OCI-LY1 (cell line): ENCODE data around the gene RPL32.
A peak's percentile ranks its signal among the peaks of the same experiment; 100 is the strongest.

Experiments used
- H2AFZ ChIP-seq: fragments of 200-600 bp; sonication (generic), shearing (Covaris generic); 2 replicates; pipeline ENCODE4 v1.6.0; 2014; ENCODE audit warnings: antibody characterized with exemption, mild to moderate bottlenecking, low read length
- H3F3A ChIP-seq: fragments of 200-600 bp; sonication (generic), shearing (Covaris generic); 2 replicates; pipeline ENCODE4 v1.6.0; 2014; ENCODE audit warnings: mild to moderate bottlenecking, antibody characterized with exemption, low read length, moderate library complexity; ENCODE audit not compliant: insufficient read depth
- H3K27ac ChIP-seq: fragments of 200-600 bp; sonication (generic); 2 replicates; pipeline ENCODE4 v1.5.1; 2014; ENCODE audit warnings: low read length, mixed run types, mild to moderate bottlenecking, low read depth; ENCODE audit not compliant: poor library complexity, severe bottlenecking
- H3K27me3 ChIP-seq: fragments of 200-600 bp; sonication (generic); 2 replicates; pipeline ENCODE4 v1.6.0; 2014; ENCODE audit warnings: antibody characterized with exemption, mild to moderate bottlenecking, low read length, moderate library complexity; ENCODE audit not compliant: insufficient read depth
- H3K36me3 ChIP-seq: fragments of 200-600 bp; sonication (generic); 2 replicates; pipeline ENCODE4 v1.6.1; 2014; ENCODE audit warnings: mild to moderate bottlenecking, antibody characterized with exemption, low read length, moderate library complexity, mixed read lengths; ENCODE audit not compliant: insufficient read depth
- H3K4me1 ChIP-seq: fragments of 200-600 bp; sonication (generic); 2 replicates; pipeline ENCODE4 v1.5.1; 2014; ENCODE audit warnings: mild to moderate bottlenecking, low read length, moderate library complexity; ENCODE audit not compliant: insufficient read depth, severe bottlenecking
- H3K4me2 ChIP-seq: fragments of 200-600 bp; sonication (generic), shearing (Covaris generic); 2 replicates; pipeline ENCODE4 v1.6.1; 2014; ENCODE audit warnings: low read length
- H3K4me3 ChIP-seq: fragments of 200-600 bp; sonication (generic); 2 replicates; pipeline ENCODE4 v1.5.1; 2014; ENCODE audit warnings: low read length, low read depth, mild to moderate bottlenecking, mixed read lengths; ENCODE audit not compliant: poor library complexity, severe bottlenecking
- H3K79me2 ChIP-seq: fragments of 200-600 bp; shearing (Covaris generic); 2 replicates; pipeline ENCODE4 v1.6.1; 2016; ENCODE audit warnings: mixed run types, low read length, mixed read lengths; ENCODE audit not compliant: insufficient read depth
- H3K9ac ChIP-seq: fragments of 200-600 bp; sonication (generic), shearing (Covaris generic); 2 replicates; pipeline ENCODE4 v1.6.1; 2014; ENCODE audit warnings: mild to moderate bottlenecking, low read length, mixed read lengths
- H3K9me2 ChIP-seq: fragments of 200-600 bp; sonication (generic), shearing (Covaris generic); 2 replicates; pipeline ENCODE4 v1.6.1; 2014; ENCODE audit warnings: low read depth, mild to moderate bottlenecking, low read length, mixed read lengths
- H3K9me3 ChIP-seq: fragments of 200-600 bp; shearing (Covaris generic); 2 replicates; pipeline ENCODE4 v1.6.1; 2014; ENCODE audit warnings: low read length, mixed read lengths
- H4K20me1 ChIP-seq: fragments of 200-600 bp; sonication (generic), shearing (Covaris generic); 2 replicates; pipeline ENCODE4 v1.6.0; 2016; ENCODE audit warnings: mild to moderate bottlenecking, low read length; ENCODE audit not compliant: insufficient read depth
- EZH2 ChIP-seq: fragments of 200-600 bp; sonication (generic), shearing (Covaris generic); IDR thresholded peaks from 2 replicates; pipeline ENCODE4 v1.8.0; 2017; ENCODE audit warnings: borderline replicate concordance, mixed run types, mild to moderate bottlenecking, antibody characterized with exemption, low read length, moderate library complexity, mixed read lengths
- TF ChIP-seq, protein P1 (sequence below): fragments of 200-600 bp; sonication (generic), shearing (Covaris generic); IDR thresholded peaks from 2 replicates; pipeline ENCODE4 v1.5.1; 2017; ENCODE audit warnings: mild to moderate bottlenecking, antibody characterized with exemption, low read length, moderate library complexity, mixed read lengths

Gene RPL32

DNA sequence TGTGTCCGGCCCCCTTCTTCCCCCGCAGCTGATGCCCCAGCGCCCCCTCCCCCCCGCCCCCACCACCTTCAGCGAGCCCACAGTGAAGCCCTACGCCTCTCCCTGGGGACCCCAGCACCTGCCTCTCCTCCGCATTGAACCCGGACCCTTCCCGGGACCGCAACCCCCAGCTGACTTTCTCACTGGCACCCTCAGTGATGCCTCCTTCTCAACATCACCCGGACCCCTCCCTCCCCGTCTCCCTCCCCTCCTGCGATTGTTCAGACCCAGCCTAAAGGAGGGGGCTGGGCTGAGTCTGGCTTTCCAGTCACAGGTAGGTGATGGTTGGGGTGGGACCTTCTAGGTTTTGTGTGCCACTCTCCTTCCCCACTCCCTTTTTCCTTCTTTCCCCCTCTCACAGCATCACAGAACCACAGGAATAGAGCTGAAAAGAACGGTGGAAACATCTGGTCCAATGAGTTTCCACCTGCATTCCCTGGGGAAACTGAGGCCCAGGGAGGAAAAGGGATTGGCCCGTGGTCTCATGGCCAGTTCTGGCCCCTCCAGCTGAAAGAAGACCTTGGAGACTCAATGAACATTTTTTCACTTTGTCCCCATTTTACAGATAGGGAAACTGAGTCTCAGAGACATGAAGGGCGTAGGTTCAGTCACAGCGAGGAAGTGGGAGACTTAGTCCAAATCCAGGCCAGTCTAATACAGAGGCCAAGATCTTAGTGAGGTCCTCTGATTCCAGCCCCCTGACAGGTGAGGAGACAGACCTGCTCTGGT lies 44.1 kb downstream of the RPL32 start:
- TF ChIP-seq, protein P1, sequence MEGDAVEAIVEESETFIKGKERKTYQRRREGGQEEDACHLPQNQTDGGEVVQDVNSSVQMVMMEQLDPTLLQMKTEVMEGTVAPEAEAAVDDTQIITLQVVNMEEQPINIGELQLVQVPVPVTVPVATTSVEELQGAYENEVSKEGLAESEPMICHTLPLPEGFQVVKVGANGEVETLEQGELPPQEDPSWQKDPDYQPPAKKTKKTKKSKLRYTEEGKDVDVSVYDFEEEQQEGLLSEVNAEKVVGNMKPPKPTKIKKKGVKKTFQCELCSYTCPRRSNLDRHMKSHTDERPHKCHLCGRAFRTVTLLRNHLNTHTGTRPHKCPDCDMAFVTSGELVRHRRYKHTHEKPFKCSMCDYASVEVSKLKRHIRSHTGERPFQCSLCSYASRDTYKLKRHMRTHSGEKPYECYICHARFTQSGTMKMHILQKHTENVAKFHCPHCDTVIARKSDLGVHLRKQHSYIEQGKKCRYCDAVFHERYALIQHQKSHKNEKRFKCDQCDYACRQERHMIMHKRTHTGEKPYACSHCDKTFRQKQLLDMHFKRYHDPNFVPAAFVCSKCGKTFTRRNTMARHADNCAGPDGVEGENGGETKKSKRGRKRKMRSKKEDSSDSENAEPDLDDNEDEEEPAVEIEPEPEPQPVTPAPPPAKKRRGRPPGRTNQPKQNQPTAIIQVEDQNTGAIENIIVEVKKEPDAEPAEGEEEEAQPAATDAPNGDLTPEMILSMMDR = no peak
- TF ChIP-seq EZH2 = no peak
- Histone ChIP-seq H3K4me2 (peak overlapping the region; percentile 71; the same call in 1 of the 2 replicates), H3F3A (no peaks in the 10 kb centered on the region), H3K27ac (no peak overlapping the region), H3K4me3 (peak overlapping the region; percentile 60), H3K27me3 (peaks cover 6% of the 10 kb centered on the region; the same call in 1 of the 2 replicates), H3K9ac (no peak overlapping the region; the same call in 1 of the 2 replicates), H3K4me1 (peaks cover 4% of the 10 kb centered on the region), H4K20me1 (no peaks in the 10 kb centered on the region), H3K9me2 (no peaks in the 10 kb centered on the region), H3K79me2 (no peaks in the 10 kb centered on the region), H2AFZ (no peak overlapping the region), H3K9me3 (no peaks in the 10 kb centered on the region), H3K36me3 (no peaks in the 10 kb centered on the region)

DNA sequence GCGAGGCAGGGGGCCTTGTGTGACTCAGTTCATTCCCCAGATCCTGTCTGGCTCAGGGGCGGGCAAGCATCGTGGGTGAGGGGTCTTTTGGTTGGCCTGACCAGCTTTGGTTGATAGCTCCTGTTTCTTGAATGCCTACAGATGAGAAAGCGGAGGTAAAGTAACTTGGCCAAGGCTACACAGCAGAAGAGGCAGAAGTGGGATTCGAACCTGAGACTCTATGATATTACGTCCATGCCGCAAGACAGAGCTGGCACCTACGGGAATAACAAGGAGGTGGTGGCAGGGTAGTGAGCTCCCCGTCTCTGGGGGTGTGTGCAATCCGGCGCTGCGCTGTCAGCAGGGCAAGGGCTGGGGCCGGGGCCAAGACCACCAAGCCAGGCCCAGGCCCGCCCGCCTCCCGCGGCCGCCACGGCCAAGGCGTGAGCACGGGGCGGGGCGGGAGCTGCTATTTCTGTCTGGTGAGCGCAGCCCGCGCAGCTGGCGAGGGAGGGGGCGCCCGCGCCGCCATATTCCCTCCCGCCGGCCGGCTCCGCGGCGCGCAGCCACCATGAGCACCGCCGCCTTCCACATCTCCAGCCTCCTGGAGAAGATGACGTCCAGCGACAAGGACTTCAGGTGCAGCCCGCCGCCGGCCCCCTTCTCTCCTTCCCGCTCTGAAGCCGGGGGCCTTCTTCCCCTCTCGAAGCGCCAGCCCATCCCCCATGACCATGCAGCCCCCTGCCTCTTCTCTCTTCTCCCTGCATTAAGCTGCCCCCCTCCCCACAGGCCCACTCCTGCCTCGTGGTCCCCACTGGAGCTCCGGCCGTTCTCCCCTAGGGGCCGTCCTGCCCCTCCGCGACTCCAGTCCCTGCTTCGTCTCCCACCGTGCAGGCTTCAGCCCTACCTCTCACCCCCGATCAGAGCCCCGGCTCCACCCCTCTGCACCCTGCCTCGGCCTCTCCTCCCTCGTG lies 44.9 kb downstream of the RPL32 start, which contains the start of gene CAND2:
TSS of gene CAND2 (plus strand) at position 510 of the 953 bp plus-strand sequence. CDS start at position 551, 41 bp downstream.
- H3K27ac ChIP-seq = no peak within 1 kb of the TSS
- no peaks in the 10 kb centered on the region for H3K9me2 ChIP-seq
- H3K27me3 ChIP-seq = peaks cover 6% of the 10 kb centered on the region; the same call in 1 of the 2 replicates
- H3K79me2 ChIP-seq = no peaks in the 10 kb centered on the region
- no peaks in the 10 kb centered on the region for H3F3A ChIP-seq
- H2AFZ ChIP-seq = no peak within 1 kb of the TSS
- no peaks in the 10 kb centered on the region for H3K36me3 ChIP-seq
- no peaks in the 10 kb centered on the region for H4K20me1 ChIP-seq
- peak within 1 kb of the TSS; percentile 71 for H3K4me2 ChIP-seq
- H3K9ac ChIP-seq = peak within 1 kb of the TSS; percentile 54
- TF ChIP-seq EZH2 = no peak
- TF ChIP-seq, protein P1 = no peak
- H3K4me3 ChIP-seq = peak within 1 kb of the TSS; percentile 60
- H3K9me3 ChIP-seq = no peaks in the 10 kb centered on the region
- H3K4me1 ChIP-seq = peaks cover 4% of the 10 kb centered on the region

DNA sequence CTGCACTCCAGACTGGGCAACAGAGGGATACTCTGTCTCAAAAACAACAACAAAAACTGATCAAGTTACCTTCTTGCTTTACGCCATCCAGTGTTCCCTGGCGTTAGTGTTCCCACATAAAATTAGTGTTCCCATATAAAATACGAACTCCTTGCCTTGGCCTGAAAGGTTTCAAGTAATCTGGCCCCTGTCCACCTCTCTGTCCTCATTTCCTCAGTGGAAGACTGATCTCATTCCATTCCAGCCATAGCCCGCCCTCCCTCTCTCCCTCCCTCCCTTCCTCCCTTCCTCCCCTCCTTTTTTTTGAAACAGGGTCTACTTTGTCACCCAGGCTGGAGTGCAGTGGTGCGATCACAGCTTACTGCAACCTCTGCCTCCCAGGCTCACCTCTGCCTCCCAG lies 47.7 kb downstream of the RPL32 start:
- Histone ChIP-seq H3K27ac (no peak overlapping the region), H3K9me3 (no peaks in the 10 kb centered on the region), H4K20me1 (no peaks in the 10 kb centered on the region), H3K79me2 (no peaks in the 10 kb centered on the region), H3K9me2 (no peaks in the 10 kb centered on the region), H2AFZ (no peak overlapping the region), H3K27me3 (peaks cover 6% of the 10 kb centered on the region; the same call in 1 of the 2 replicates), H3K4me3 (no peak overlapping the region), H3K4me2 (no peak overlapping the region), H3K9ac (no peak overlapping the region), H3K4me1 (peaks cover 4% of the 10 kb centered on the region), H3F3A (no peaks in the 10 kb centered on the region), H3K36me3 (no peaks in the 10 kb centered on the region)
- TF ChIP-seq, protein P1 = no peak
- no peak for TF ChIP-seq EZH2
